ENCODE results near the gene PSME1.

PSME1 gene

GRCh38 chr14:24171422-24172260 lies 35.6 kb downstream of the PSME1 start, which contains the start of gene REC8:
Gene REC8, plus strand, starts transcription at chr14:24172080. Its CDS starts 473 bp downstream, at chr14:24172553.
- H3K36me3 ChIP-seq (ENCODE audit: low read depth): 0 out of 2 replicates have a peak, but pooled peaks cover 5% of the 10 kb centered on the region
- H3K27ac ChIP-seq (ENCODE audit: poor library complexity, severe bottlenecking): no peak within 1 kb of the TSS
- H3K4me3 ChIP-seq (ENCODE audit: severe bottlenecking): no peak within 1 kb of the TSS
- TF ChIP-seq, protein P1, sequence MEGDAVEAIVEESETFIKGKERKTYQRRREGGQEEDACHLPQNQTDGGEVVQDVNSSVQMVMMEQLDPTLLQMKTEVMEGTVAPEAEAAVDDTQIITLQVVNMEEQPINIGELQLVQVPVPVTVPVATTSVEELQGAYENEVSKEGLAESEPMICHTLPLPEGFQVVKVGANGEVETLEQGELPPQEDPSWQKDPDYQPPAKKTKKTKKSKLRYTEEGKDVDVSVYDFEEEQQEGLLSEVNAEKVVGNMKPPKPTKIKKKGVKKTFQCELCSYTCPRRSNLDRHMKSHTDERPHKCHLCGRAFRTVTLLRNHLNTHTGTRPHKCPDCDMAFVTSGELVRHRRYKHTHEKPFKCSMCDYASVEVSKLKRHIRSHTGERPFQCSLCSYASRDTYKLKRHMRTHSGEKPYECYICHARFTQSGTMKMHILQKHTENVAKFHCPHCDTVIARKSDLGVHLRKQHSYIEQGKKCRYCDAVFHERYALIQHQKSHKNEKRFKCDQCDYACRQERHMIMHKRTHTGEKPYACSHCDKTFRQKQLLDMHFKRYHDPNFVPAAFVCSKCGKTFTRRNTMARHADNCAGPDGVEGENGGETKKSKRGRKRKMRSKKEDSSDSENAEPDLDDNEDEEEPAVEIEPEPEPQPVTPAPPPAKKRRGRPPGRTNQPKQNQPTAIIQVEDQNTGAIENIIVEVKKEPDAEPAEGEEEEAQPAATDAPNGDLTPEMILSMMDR (IDR thresholded peaks at IDR 0.05; ENCODE audit: poor library complexity, severe bottlenecking): no peak
- no peaks in the 10 kb centered on the region for H3K9me3 ChIP-seq (ENCODE audit: severe bottlenecking)
- DNase-seq (ENCODE audit: low spot score) (no peak), ATAC-seq (ENCODE audit: low read depth) (no peak)
- no peaks in the 10 kb centered on the region for H3K4me1 ChIP-seq (ENCODE audit: insufficient read depth, poor library complexity, severe bottlenecking)
- no peaks in the 10 kb centered on the region for H3K27me3 ChIP-seq (ENCODE audit: insufficient read depth, poor library complexity, severe bottlenecking)

GRCh38 chr14:24172261-24172860 lies 36.4 kb downstream of the PSME1 start:
- no peaks in the 10 kb centered on the region for H3K36me3 ChIP-seq (ENCODE audit: low read depth)

DNA sequence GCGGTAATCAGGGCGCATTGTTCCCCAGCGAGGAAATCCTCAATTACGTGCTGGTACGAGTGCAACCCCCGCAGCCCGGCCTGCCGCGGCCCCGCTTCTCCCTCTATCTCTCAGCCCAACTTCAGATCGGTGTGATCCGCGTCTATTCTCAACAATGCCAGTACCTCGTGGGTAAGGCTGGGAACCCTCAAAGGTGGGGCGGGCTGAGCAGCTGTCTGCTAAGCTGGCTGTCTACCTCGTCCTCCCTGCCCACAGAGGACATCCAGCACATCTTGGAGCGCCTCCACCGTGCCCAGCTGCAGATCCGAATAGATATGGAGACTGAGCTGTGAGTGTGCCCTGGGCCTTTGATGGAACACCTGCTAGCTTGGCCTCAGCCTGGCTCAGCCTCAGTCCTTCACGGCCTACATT lies 36.9 kb downstream of the PSME1 start:
- H3K9me3 ChIP-seq (ENCODE audit: severe bottlenecking): no peaks in the 10 kb centered on the region
- ATAC-seq (ENCODE audit: low read depth) (0 out of 3 replicates have a peak, but pooled peaks have one; percentile 13), DNase-seq (ENCODE audit: low spot score) (no peak)
- H3K36me3 ChIP-seq (ENCODE audit: low read depth): no peaks in the 10 kb centered on the region
- H3K4me3 ChIP-seq (ENCODE audit: severe bottlenecking): no peak overlapping the region
- no peak overlapping the region for H3K27ac ChIP-seq (ENCODE audit: poor library complexity, severe bottlenecking)
- TF ChIP-seq, protein P1 (IDR thresholded peaks at IDR 0.05; ENCODE audit: poor library complexity, severe bottlenecking): no peak
- no peaks in the 10 kb centered on the region for H3K4me1 ChIP-seq (ENCODE audit: insufficient read depth, poor library complexity, severe bottlenecking)
- no peaks in the 10 kb centered on the region for H3K27me3 ChIP-seq (ENCODE audit: insufficient read depth, poor library complexity, severe bottlenecking)

More at GRCh38 chr14:24172261-24172860, 36.4 kb downstream of the PSME1 start:
- DNase-seq (ENCODE audit: low spot score) (no peak), ATAC-seq (ENCODE audit: low read depth) (no peak)
- no peaks in the 10 kb centered on the region for H3K9me3 ChIP-seq (ENCODE audit: severe bottlenecking)
- TF ChIP-seq, protein P1 (IDR thresholded peaks at IDR 0.05; ENCODE audit: poor library complexity, severe bottlenecking): no peak
- H3K27ac ChIP-seq (ENCODE audit: poor library complexity, severe bottlenecking): no peak overlapping the region
- no peaks in the 10 kb centered on the region for H3K27me3 ChIP-seq (ENCODE audit: insufficient read depth, poor library complexity, severe bottlenecking)
- no peak overlapping the region for H3K4me3 ChIP-seq (ENCODE audit: severe bottlenecking)
- H3K4me1 ChIP-seq (ENCODE audit: insufficient read depth, poor library complexity, severe bottlenecking): no peaks in the 10 kb centered on the region

DNA sequence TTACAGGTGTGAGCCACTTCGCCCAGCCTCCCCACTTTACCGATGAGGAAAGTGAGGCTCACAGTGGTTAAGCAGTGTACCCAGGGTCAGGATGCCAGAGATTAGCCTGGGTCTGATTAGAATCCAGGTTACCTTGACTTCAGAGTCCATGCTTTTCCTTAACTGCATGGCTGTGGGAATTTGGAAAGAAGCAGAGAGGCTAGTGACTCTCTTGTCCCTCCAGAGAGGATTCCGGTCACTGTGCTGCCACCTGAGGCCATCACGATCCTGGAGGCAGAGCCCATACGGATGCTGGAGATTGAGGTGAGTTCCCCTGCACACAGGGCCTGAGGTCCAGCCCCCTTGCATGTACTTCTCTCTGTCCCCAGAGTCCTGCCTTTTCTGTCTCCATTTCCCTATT lies 40.6 kb downstream of the PSME1 start:
- H3K27me3 ChIP-seq (ENCODE audit: insufficient read depth, poor library complexity, severe bottlenecking): no peaks in the 10 kb centered on the region
- ATAC-seq (ENCODE audit: low read depth): no peak
- TF ChIP-seq, protein P1 (IDR thresholded peaks at IDR 0.05; ENCODE audit: poor library complexity, severe bottlenecking): no peak
- H3K4me1 ChIP-seq (ENCODE audit: insufficient read depth, poor library complexity, severe bottlenecking): no peaks in the 10 kb centered on the region
- peaks cover 26% of the 10 kb centered on the region for H3K36me3 ChIP-seq (ENCODE audit: low read depth)
- DNase-seq (ENCODE audit: low spot score): no peak
- H3K9me3 ChIP-seq (ENCODE audit: severe bottlenecking): no peaks in the 10 kb centered on the region
- no peak overlapping the region for H3K27ac ChIP-seq (ENCODE audit: poor library complexity, severe bottlenecking)
- H3K4me3 ChIP-seq (ENCODE audit: severe bottlenecking): no peak overlapping the region

Data from RWPE2 (cell line).